CD14-positive monocyte (primary cell): Measurements from ENCODE around the gene SPIN2B. TPM values are rescaled to one million over a fixed set of nuclear protein-coding genes. Genes with fewer than 3 reads are reported as not detected.

Experiments
- DNase-seq, 3 donors: peaks; one replicate each; pipeline ENCODE4 v3.0.0-alpha.2; 2011 to 2022
- H2AFZ ChIP-seq: 2 replicates; pipeline ENCODE4 v1.6.0; 2012; ENCODE audit warnings: mild to moderate bottlenecking, low read depth, low read length, inconsistent platforms; ENCODE audit not compliant: insufficient read depth, poor library complexity, severe bottlenecking
- H3K27ac ChIP-seq, 2 donors: 1 replicate in 1 of 2; 2 replicates in 1 of 2; pipeline ENCODE4 v1.5.1; 2012 to 2013; ENCODE audit warnings: low read length in 2 of 2, control low read depth in 1 of 2, inconsistent platforms in 1 of 2, low read depth in 1 of 2, mild to moderate bottlenecking in 1 of 2
- H3K27me3 ChIP-seq, 2 donors: one replicate each; pipeline versions ENCODE4 v1.6.0 to v1.6.1; 2011 to 2013; ENCODE audit warnings: low read length in 2 of 2; ENCODE audit not compliant: control insufficient read depth in 2 of 2, insufficient read depth in 2 of 2
- H3K36me3 ChIP-seq, 2 donors: replicated peaks in 1 of 2; 1 replicate in 1 of 2; 2 replicates in 1 of 2; pipeline versions ENCODE4 v1.5.1 to v1.6.1; 2012 to 2013; ENCODE audit warnings: low read length in 2 of 2, control low read depth in 1 of 2, inconsistent platforms in 1 of 2, mild to moderate bottlenecking in 1 of 2; ENCODE audit not compliant: insufficient read depth in 2 of 2, control insufficient read depth in 1 of 2
- H3K4me1 ChIP-seq, 2 donors: 1 replicate in 1 of 2; 2 replicates in 1 of 2; pipeline versions ENCODE4 v1.5.1 to v1.6.1; 2012 to 2013; ENCODE audit warnings: low read length in 2 of 2, control low read depth in 1 of 2, inconsistent platforms in 1 of 2, mild to moderate bottlenecking in 1 of 2, moderate library complexity in 1 of 2; ENCODE audit not compliant: insufficient read depth in 2 of 2, control insufficient read depth in 1 of 2
- H3K4me2 ChIP-seq: replicated peaks from 2 replicates; pipeline ENCODE3; 2012; ENCODE audit warnings: low read length, moderate library complexity, mild to moderate bottlenecking; ENCODE audit not compliant: poor library complexity, severe bottlenecking; ENCODE audit errors: extremely low read depth
- H3K4me3 ChIP-seq, 3 experiments: fragments of 200-600 bp in 1 of 3; sonication (generic) in 1 of 3; replicated peaks in 1 of 3; 1 replicate in 2 of 3; 2 replicates in 1 of 3; pipeline ENCODE4 v1.5.1; 2011 to 2013; ENCODE audit warnings: low read length in 3 of 3, mild to moderate bottlenecking in 3 of 3, control low read depth in 2 of 3, low read depth in 2 of 3, inconsistent platforms in 1 of 3, moderate library complexity in 1 of 3
- H3K79me2 ChIP-seq: 2 replicates; pipeline ENCODE4 v1.6.0; 2012; ENCODE audit warnings: mild to moderate bottlenecking, control low read depth, inconsistent platforms, low read length, moderate library complexity; ENCODE audit not compliant: insufficient read depth
- H3K9ac ChIP-seq: 2 replicates; pipeline ENCODE4 v1.6.0; 2017; ENCODE audit warnings: low read length, mild to moderate bottlenecking; ENCODE audit not compliant: insufficient read depth, poor library complexity, severe bottlenecking
- H3K9me3 ChIP-seq, 2 donors: replicated peaks in 1 of 2; 1 replicate in 1 of 2; 2 replicates in 1 of 2; pipeline versions ENCODE4 v1.5.1 to v1.6.1; 2012 to 2013; ENCODE audit warnings: low read length in 2 of 2, control low read depth in 1 of 2; ENCODE audit not compliant: control insufficient read depth in 1 of 2, insufficient read depth in 1 of 2
- H4K20me1 ChIP-seq: 2 replicates; pipeline ENCODE4 v1.6.0; 2012; ENCODE audit warnings: mild to moderate bottlenecking, low read length, control low read depth, moderate library complexity; ENCODE audit not compliant: insufficient read depth
- H3K27ac Mint-ChIP-seq, 7 donors: one replicate each; pipeline ENCODE4 v1.8.0; 2020; ENCODE audit warnings: mild to moderate bottlenecking in 7 of 7, mixed read lengths in 7 of 7, moderate library complexity in 6 of 7, inconsistent platforms in 2 of 7
- H3K27me3 Mint-ChIP-seq, 3 donors: one replicate each; pipeline ENCODE4 v1.8.0; 2021 to 2022; ENCODE audit warnings: low read depth in 3 of 3, mild to moderate bottlenecking in 3 of 3, mixed read lengths in 3 of 3, moderate library complexity in 3 of 3, inconsistent platforms in 1 of 3
- H3K36me3 Mint-ChIP-seq, 2 donors: one replicate each; pipeline ENCODE4 v1.8.0; 2020; ENCODE audit warnings: mixed read lengths in 2 of 2, inconsistent platforms in 1 of 2, mild to moderate bottlenecking in 1 of 2
- H3K4me1 Mint-ChIP-seq: one replicate; pipeline ENCODE4 v1.8.0; 2020; ENCODE audit warnings: mild to moderate bottlenecking, mixed read lengths
- H3K4me3 Mint-ChIP-seq, 2 donors: one replicate each; pipeline ENCODE4 v1.8.0; 2020; ENCODE audit warnings: mild to moderate bottlenecking in 2 of 2, mixed read lengths in 2 of 2, moderate library complexity in 1 of 2
- H3K9me3 Mint-ChIP-seq, 7 donors: one replicate each; pipeline ENCODE4 v1.8.0; 2020 to 2022; ENCODE audit warnings: mixed read lengths in 7 of 7, mild to moderate bottlenecking in 6 of 7, moderate library complexity in 6 of 7, inconsistent platforms in 2 of 7
- CTCF ChIP-seq: fragments of 200-600 bp; IDR thresholded peaks from one replicate; pipeline ENCODE4 v1.8.0; 2022; ENCODE audit warnings: antibody characterized with exemption, mild to moderate bottlenecking
- WGBS: methylation state at CpG from one replicate; pipeline ENCODE4 v1.1.5; 2013; ENCODE audit warnings: missing lambda C conversion rate; ENCODE audit not compliant: insufficient coverage; 5-methylcytosine and 5-hydroxymethylcytosine counted together
- intact Hi-C, 2 donors: fragments of 100-400 bp; cut with micrococcal nuclease; formaldehyde crosslinking; loops; one replicate each; pipeline versions ENCODE4 v1.15.0 to v1.15.1; 2023
- polyA plus RNA-seq, 3 donors: library from polyadenylated mRNA; depleted of rRNA in 1 of 3; unstranded in 2 of 3; stranded (reverse) in 1 of 3; fragments of 300-500 nt in 2 of 3; fragments of >200 nt in 1 of 3; fragmentation: Illumina TruSeq in 2 of 3; gene quantifications; 1 replicate in 2 of 3; 2 replicates in 1 of 3; pipeline ENCODE4 v1.2.3, GENCODE V29; 2012 to 2021

Gene SPIN2B
- polyA plus RNA-seq, 3 donors: 6.5 to 9.0 (median 6.7) TPM

GRCh38 chrX:57070185-57070984 lies 51.0 kb downstream of the SPIN2B start:
- no peak overlapping the region for H3K4me3 ChIP-seq
- no peak overlapping the region for H3K27ac Mint-ChIP-seq

More at GRCh38 chrX:57070185-57070984, 51.0 kb downstream of the SPIN2B start:
- no peaks in the 10 kb centered on the region for H3K27me3 ChIP-seq
- peaks cover 0 to 10% of the 10 kb centered on the region in 2 donors for H3K9me3 ChIP-seq
- H3K4me1 Mint-ChIP-seq: no peaks in the 10 kb centered on the region
- no peak for TF ChIP-seq CTCF
- H3K79me2 ChIP-seq: no peaks in the 10 kb centered on the region
- no peak overlapping the region for H3K27ac ChIP-seq
- no peak overlapping the region for H3K9ac ChIP-seq
- peaks cover 2 to 14% (median 5%) of the 10 kb centered on the region in 3 donors for H3K27me3 Mint-ChIP-seq
- no peaks in the 10 kb centered on the region for H3K36me3 Mint-ChIP-seq
- H3K4me1 ChIP-seq: no peaks in the 10 kb centered on the region
- no peaks in the 10 kb centered on the region for H3K36me3 ChIP-seq
- DNase-seq: no peak
- 49% methylated on average over 5 of the region's 32 CpGs for WGBS
- no peak overlapping the region for H3K4me2 ChIP-seq
- intact Hi-C loops: no loop called here
- peaks cover 4 to 18% (median 8%) of the 10 kb centered on the region in 7 donors for H3K9me3 Mint-ChIP-seq
- H4K20me1 ChIP-seq: no peaks in the 10 kb centered on the region
- no peak overlapping the region for H3K4me3 Mint-ChIP-seq
- H2AFZ ChIP-seq: no peak overlapping the region

Other genes with a start within 250 kb of the SPIN2B start
- 1 to 10 TPM in 2 of 3 donors, under 1 TPM in 1; 0.80 to 6.3 (median 1.6) TPM for gene SPIN3, start 126.0 kb downstream of the SPIN2B start, polyA plus RNA-seq
- under 1 TPM in 1 of 3 donors, not detected in 2; 0.71 TPM for gene SPIN2A, start 15.8 kb upstream of the SPIN2B start, polyA plus RNA-seq
- gene FAAH2, start 165.2 kb upstream of the SPIN2B start, polyA plus RNA-seq: not detected